Fibroblast of pulmonary artery (primary cell): Measurements from ENCODE around the gene ESYT1.

ENCODE experiments used
- DNase-seq: peaks from one replicate; pipeline ENCODE4 v3.0.0-alpha.2; 2010; ENCODE audit warnings: low read depth
- H3K4me3 ChIP-seq: replicated peaks from 2 replicates; pipeline ENCODE4 v1.5.1; 2011; ENCODE audit warnings: low read depth, mild to moderate bottlenecking, control low read depth, low read length, moderate library complexity
- CTCF ChIP-seq: IDR thresholded peaks from 2 replicates; pipeline ENCODE4 v1.5.1; 2011; ENCODE audit warnings: mild to moderate bottlenecking, control low read depth, low read length, inconsistent platforms; ENCODE audit errors: missing control alignments

The ESYT1 gene

GRCh38 chr12:56137853-56138571 is 9.9 kb downstream of the ESYT1 start:
- H3K4me3 ChIP-seq, result no peak overlapping the region

DNA sequence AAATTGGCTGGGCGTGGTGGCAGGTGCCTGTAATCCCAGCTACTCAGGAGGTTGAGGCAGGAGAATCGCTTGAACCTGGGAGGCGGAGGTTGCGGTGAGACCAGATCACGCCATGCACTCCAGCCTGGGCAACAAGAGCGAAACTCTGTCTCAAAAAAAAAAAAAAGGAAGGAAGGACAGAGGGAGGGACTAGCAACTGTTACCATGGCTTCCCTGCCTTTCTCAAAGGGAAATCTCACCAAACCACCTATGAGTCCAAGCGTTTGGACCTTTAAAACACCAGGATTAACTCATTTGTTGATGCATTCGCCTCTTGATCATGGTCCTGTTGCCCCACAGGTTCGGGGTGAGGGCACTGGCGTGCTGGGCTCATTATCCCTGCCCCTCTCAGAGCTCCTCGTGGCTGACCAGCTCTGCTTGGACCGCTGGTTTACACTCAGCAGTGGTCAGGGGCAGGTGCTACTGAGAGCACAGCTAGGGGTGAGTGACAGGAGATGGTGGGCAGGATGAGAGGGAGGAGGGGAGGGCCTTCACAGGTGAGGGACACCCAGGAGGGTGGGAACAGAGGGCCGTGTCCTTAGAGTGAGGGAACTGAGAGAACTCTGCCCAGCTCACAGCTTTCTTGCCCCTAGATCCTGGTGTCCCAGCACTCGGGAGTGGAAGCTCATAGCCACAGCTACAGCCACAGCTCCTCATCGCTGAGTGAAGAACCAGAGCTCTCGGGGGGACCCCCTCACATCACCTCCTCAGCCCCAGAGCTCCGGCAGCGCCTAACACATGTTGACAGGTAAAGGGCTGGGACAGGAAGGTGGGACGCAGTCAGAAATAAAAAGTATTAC is 14.1 kb downstream of the ESYT1 start:
- no peak for DNase-seq
- no peak overlapping the region for H3K4me3 ChIP-seq
- TF ChIP-seq CTCF, result no peak

More at GRCh38 chr12:56137853-56138571, 9.9 kb downstream of the ESYT1 start:
- no peak for DNase-seq
- no peak for TF ChIP-seq CTCF

- DNase-seq, result no peak
- TF ChIP-seq CTCF, result no peak
- H3K4me3 ChIP-seq, result no peak overlapping the region
These were observed 15.2 kb downstream of the ESYT1 start for GRCh38 chr12:56143217-56143616.

GRCh38 chr12:56143870-56144269 is 15.8 kb downstream of the ESYT1 start:
- TF ChIP-seq CTCF, result no peak
- no peak for DNase-seq
- H3K4me3 ChIP-seq, result no peak overlapping the region

DNA sequence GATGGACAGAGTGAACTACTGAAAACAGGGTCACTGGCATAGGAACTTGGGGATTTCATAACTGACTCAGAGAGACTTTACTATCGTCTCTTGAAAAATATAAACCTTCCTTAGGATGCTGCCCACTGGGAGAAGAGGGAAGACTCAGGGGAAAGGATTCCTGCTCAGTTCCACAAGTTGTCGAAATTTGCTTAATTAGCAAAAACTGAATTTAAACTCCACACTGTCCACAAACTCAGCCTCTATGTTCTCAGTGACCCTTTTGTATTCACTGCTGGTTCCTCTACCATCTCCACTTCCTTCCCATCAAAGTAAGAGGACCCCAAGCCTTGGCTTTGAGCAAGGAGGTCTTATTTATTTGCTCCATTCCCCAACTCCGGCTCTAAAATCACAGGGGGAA is 17.1 kb downstream of the ESYT1 start:
- no peak overlapping the region for H3K4me3 ChIP-seq
- DNase-seq, result no peak
- TF ChIP-seq CTCF, result no peak

GRCh38 chr12:56146492-56147460 is 18.7 kb downstream of the ESYT1 start:
- no peak for DNase-seq
- no peak overlapping the region for H3K4me3 ChIP-seq
- TF ChIP-seq CTCF, result no peak
